PC-9 (cell line): ENCODE data around the gene STN1.

Experiments
- EZH2 ChIP-seq: fragments of 200-600 bp; sonication (generic); IDR thresholded peaks from 2 replicates; pipeline ENCODE4 v1.8.0; 2017; ENCODE audit warnings: antibody characterized with exemption, low read depth
- TF ChIP-seq, protein P1 (sequence below): fragments of 200-600 bp; sonication (generic); conservative IDR thresholded peaks from 2 replicates; pipeline ENCODE4 v1.6.1; 2017; ENCODE audit warnings: mixed run types, antibody characterized with exemption, mild to moderate bottlenecking, moderate library complexity

DNA sequence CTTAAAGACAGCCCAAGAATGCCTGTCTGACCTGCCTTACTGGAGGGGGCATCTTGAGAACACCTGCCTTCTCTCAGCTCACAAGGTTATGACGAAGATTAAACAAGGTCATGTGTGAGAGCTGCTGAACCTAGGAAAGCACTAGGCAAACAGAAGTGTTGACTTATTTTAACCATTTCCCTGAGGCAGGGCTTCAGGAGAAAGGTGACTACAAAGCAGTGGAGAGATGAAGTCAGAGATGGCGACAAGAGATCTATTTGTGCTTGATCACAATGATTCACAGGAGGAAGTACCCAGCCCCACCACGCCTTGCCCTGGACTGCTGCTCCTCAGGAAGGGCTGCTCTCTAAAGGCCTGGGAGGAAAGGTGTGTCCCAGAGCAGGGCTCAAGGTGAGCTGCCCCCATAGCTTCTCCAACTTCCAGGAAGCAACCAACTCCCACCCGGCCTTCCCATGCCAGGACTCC is 27.8 kb downstream of the STN1 start:
- TF ChIP-seq, protein P1, sequence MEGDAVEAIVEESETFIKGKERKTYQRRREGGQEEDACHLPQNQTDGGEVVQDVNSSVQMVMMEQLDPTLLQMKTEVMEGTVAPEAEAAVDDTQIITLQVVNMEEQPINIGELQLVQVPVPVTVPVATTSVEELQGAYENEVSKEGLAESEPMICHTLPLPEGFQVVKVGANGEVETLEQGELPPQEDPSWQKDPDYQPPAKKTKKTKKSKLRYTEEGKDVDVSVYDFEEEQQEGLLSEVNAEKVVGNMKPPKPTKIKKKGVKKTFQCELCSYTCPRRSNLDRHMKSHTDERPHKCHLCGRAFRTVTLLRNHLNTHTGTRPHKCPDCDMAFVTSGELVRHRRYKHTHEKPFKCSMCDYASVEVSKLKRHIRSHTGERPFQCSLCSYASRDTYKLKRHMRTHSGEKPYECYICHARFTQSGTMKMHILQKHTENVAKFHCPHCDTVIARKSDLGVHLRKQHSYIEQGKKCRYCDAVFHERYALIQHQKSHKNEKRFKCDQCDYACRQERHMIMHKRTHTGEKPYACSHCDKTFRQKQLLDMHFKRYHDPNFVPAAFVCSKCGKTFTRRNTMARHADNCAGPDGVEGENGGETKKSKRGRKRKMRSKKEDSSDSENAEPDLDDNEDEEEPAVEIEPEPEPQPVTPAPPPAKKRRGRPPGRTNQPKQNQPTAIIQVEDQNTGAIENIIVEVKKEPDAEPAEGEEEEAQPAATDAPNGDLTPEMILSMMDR, result no peak
- TF ChIP-seq EZH2, result no peak
